SK-N-MC (cell line): ENCODE data around the gene RILPL2.

Experiments used
- EZH2 ChIP-seq: fragments of 200-600 bp; sonication (generic); IDR thresholded peaks from one replicate; pipeline ENCODE4 v1.6.1; 2017; ENCODE audit warnings: antibody characterized with exemption
- FOXP2 ChIP-seq: optimal IDR thresholded peaks from 2 replicates; pipeline ENCODE3; 2011; ENCODE audit warnings: mild to moderate bottlenecking, moderate library complexity; ENCODE audit not compliant: insufficient read depth; ENCODE audit errors: extremely low read length, control extremely low read depth
- POLR2AphosphoS5 ChIP-seq: IDR thresholded peaks from 2 replicates; pipeline ENCODE4 v1.6.1; 2012; ENCODE audit warnings: mild to moderate bottlenecking, low read depth, low read length, borderline replicate concordance

- TF ChIP-seq POLR2AphosphoS5: no peak
- TF ChIP-seq EZH2: no peak
- no peak for TF ChIP-seq FOXP2
These were observed 52.0 kb downstream of the RILPL2 start for GRCh38 chr12:123384318-123384993.
